Choroid plexus epithelial cell (primary cell): ENCODE results near the gene FKBP1C.

Experiments
- DNase-seq: peaks from one replicate; pipeline ENCODE4 v3.0.0-alpha.2; 2010; ENCODE audit warnings: low read depth
- H3K4me3 ChIP-seq: 2 replicates; pipeline ENCODE4 v1.5.1; 2011; ENCODE audit warnings: low read depth, mild to moderate bottlenecking, control low read depth, low read length, moderate library complexity
- CTCF ChIP-seq: conservative IDR thresholded peaks from 2 replicates; pipeline ENCODE4 v1.5.1; 2011; ENCODE audit warnings: low read depth, mild to moderate bottlenecking, control low read depth, inconsistent platforms, low read length, moderate library complexity

FKBP1C gene

DNA sequence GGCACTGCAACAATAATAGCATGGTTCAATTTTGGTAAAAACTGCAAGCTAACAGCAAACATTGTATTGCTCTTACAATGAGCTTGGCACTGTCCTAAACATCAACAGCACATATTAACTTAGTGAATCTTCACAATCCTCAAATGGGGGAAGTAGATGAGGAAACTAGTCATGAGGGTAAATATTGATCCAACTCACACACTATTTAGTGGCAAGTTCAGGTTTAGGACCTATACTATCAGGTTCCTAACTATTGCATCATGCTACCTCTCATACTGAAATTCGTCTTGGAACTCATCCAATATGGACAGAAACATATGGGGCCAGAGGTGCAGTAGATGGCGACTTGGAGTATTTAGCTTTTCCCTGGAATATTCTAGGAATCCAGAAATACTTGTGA lies 34.2 kb downstream of the FKBP1C start:
- no peak for TF ChIP-seq CTCF
- H3K4me3 ChIP-seq = no peak overlapping the region
- DNase-seq = no peak

- H3K4me3 ChIP-seq = no peak overlapping the region
- DNase-seq = no peak
- no peak for TF ChIP-seq CTCF
Measured at GRCh38 chr6:63245909-63246308, 34.6 kb downstream of the FKBP1C start.

GRCh38 chr6:63246581-63246980 lies 35.3 kb downstream of the FKBP1C start:
- TF ChIP-seq CTCF = no peak

GRCh38 chr6:63249875-63250482 lies 38.7 kb downstream of the FKBP1C start:
- no peak for TF ChIP-seq CTCF
- no peak overlapping the region for H3K4me3 ChIP-seq
- no peak for DNase-seq

More at GRCh38 chr6:63246581-63246980, 35.3 kb downstream of the FKBP1C start:
- no peak for DNase-seq
- no peak overlapping the region for H3K4me3 ChIP-seq

GRCh38 chr6:63259153-63259552 lies 47.9 kb downstream of the FKBP1C start:
- no peak for TF ChIP-seq CTCF
- no peak overlapping the region for H3K4me3 ChIP-seq
- DNase-seq = no peak

DNA sequence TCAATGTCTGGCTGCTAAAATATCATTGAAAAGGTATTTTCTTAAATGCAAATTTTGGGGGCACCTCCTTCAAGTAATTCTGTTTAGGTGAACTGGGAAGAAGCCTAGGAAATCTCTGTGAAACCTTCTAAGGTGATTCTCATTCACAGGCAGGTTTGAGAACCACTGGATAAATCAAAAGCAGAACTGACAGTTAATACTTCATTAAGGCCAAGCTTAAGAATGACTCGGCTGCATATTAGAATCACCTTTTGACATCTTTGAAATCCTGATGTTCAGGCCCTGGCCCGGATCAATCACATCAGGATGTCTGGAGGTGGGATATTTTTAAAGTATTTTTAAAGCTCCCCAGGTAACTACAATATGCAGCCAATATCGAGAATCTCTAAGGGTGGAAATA lies 50.6 kb downstream of the FKBP1C start:
- DNase-seq = no peak
- no peak for TF ChIP-seq CTCF

More for the DNA sequence above, 50.6 kb downstream of the FKBP1C start:
- no peak overlapping the region for H3K4me3 ChIP-seq
